Endothelial cell of umbilical vein (primary cell): ENCODE measurements around the gene FHOD3. TPM values are rescaled to one million over a fixed set of nuclear protein-coding genes. Genes with fewer than 3 reads are reported as not detected.

Experiments
- BruUV-seq: library from RNA; stranded (reverse); fragments of 400-500 nt; replicated peaks from 2 replicates; lab custom pipeline; 2021; lab: Mats Ljungman, UMichigan
- CTCF ChIA-PET: fragments of 300-600, 350-600 bp; sonication (Branson Sonifier 250); formaldehyde crosslinking; loops from one replicate; lab custom pipeline; 2021; ENCODE audit warnings: antibody characterized with exemption, inconsistent platforms; lab: Charles Lee
- POLR2A ChIA-PET: fragments of 300-600, 350-600 bp; sonication (Branson Sonifier 250); formaldehyde crosslinking; loops from one replicate; lab custom pipeline; 2021; ENCODE audit warnings: antibody characterized with exemption, inconsistent platforms; lab: Charles Lee
- DNase-seq: peaks from one replicate; pipeline ENCODE4 v3.0.0-alpha.2; 2011; ENCODE audit warnings: low read depth, low spot score
- FAIRE-seq: peaks from 2 replicates; lab custom pipeline; 2011; peaks lifted over from hg19 to GRCh38; lab: Jason Lieb, UNC
- H2AFZ ChIP-seq: 2 replicates; pipeline ENCODE4 v1.6.0; 2012; ENCODE audit warnings: low read depth, low read length, control low read depth, inconsistent platforms
- H3K27ac ChIP-seq: 2 replicates; pipeline ENCODE4 v1.5.1; 2011; ENCODE audit warnings: low read depth, mild to moderate bottlenecking, control low read depth, low read length, moderate library complexity; ENCODE audit not compliant: insufficient read depth
- H3K27me3 ChIP-seq, 2 experiments: 2 replicates each; pipeline versions ENCODE4 v1.6.0 to v1.6.1; 2011; ENCODE audit warnings: low read length in 2 of 2, mixed read lengths in 1 of 2; ENCODE audit not compliant: control insufficient read depth in 2 of 2, insufficient read depth in 2 of 2
- H3K36me3 ChIP-seq, 2 experiments: 2 replicates in 1 of 2; 3 replicates in 1 of 2; pipeline ENCODE4 v1.5.1; 2011; ENCODE audit warnings: low read length in 2 of 2, mild to moderate bottlenecking in 1 of 2, moderate library complexity in 1 of 2; ENCODE audit not compliant: control insufficient read depth in 2 of 2, insufficient read depth in 2 of 2; ENCODE audit errors: extremely low read depth in 1 of 2
- H3K4me1 ChIP-seq: 3 replicates; pipeline ENCODE4 v1.5.1; 2011; ENCODE audit warnings: mild to moderate bottlenecking, low read length; ENCODE audit not compliant: control insufficient read depth, insufficient read depth; ENCODE audit errors: extremely low read depth
- H3K4me2 ChIP-seq: 2 replicates; pipeline ENCODE4 v1.6.1; 2011; ENCODE audit warnings: low read length, control low read depth, mixed read lengths; ENCODE audit not compliant: insufficient read depth
- H3K4me3 ChIP-seq, 3 experiments: fragments of 200-600 bp in 1 of 3; sonication (generic), shearing (Covaris generic) in 1 of 3; replicated peaks in 1 of 3; 2 replicates each; pipeline ENCODE4 v1.5.1; 2011 to 2016; ENCODE audit warnings: control low read depth in 3 of 3, low read length in 3 of 3, mild to moderate bottlenecking in 2 of 3, inconsistent platforms in 1 of 3, low read depth in 1 of 3, moderate library complexity in 1 of 3; ENCODE audit not compliant: insufficient read depth in 1 of 3
- H3K79me2 ChIP-seq: 2 replicates; pipeline ENCODE4 v1.6.0; 2012; ENCODE audit warnings: low read length, inconsistent platforms; ENCODE audit not compliant: control insufficient read depth, insufficient read depth
- H3K9ac ChIP-seq: replicated peaks from 2 replicates; pipeline ENCODE3; 2011; ENCODE audit warnings: low read length, control low read depth; ENCODE audit not compliant: insufficient read depth; ENCODE audit errors: extremely low read depth
- H3K9me1 ChIP-seq: replicated peaks from 3 replicates; pipeline ENCODE4 v1.6.0; 2011; ENCODE audit warnings: mild to moderate bottlenecking, low read length; ENCODE audit not compliant: control insufficient read depth, insufficient read depth; ENCODE audit errors: extremely low read depth
- H3K9me3 ChIP-seq: replicated peaks from 2 replicates; pipeline ENCODE4 v1.5.1; 2012; ENCODE audit warnings: low read length, inconsistent platforms; ENCODE audit not compliant: control insufficient read depth, insufficient read depth
- H4K20me1 ChIP-seq: replicated peaks from 2 replicates; pipeline ENCODE3; 2011; ENCODE audit warnings: mild to moderate bottlenecking, low read length; ENCODE audit not compliant: control insufficient read depth, insufficient read depth; ENCODE audit errors: extremely low read depth
- CTCF ChIP-seq, 2 donors: IDR thresholded peaks; 1 replicate in 1 of 2; 2 replicates in 1 of 2; pipeline ENCODE4 v1.5.1; 2011; ENCODE audit warnings: low read length in 2 of 2, mild to moderate bottlenecking in 2 of 2, moderate library complexity in 2 of 2, control low read depth in 1 of 2, inconsistent platforms in 1 of 2, low read depth in 1 of 2; ENCODE audit not compliant: insufficient read depth in 1 of 2; ENCODE audit errors: extremely low read depth in 1 of 2
- EZH2 ChIP-seq: IDR thresholded peaks from 2 replicates; pipeline ENCODE4 v1.6.1; 2012; ENCODE audit warnings: borderline replicate concordance, low read depth, mild to moderate bottlenecking, moderate library complexity, low read length, inconsistent platforms; ENCODE audit not compliant: severe bottlenecking
- GATA2 ChIP-seq: IDR thresholded peaks from 2 replicates; pipeline ENCODE4 v1.7.0; 2011; ENCODE audit warnings: low read depth, mild to moderate bottlenecking, moderate library complexity, mixed read lengths, low read length; ENCODE audit not compliant: insufficient read length, insufficient read depth
- MAX ChIP-seq: IDR thresholded peaks from 2 replicates; pipeline ENCODE4 v1.6.1; 2011; ENCODE audit not compliant: insufficient read depth, insufficient read length
- POLR2AphosphoS5 ChIP-seq: IDR thresholded peaks from 2 replicates; pipeline ENCODE4 v1.6.1; 2012; ENCODE audit warnings: low read depth, mild to moderate bottlenecking, control low read depth, low read length, moderate library complexity; ENCODE audit not compliant: insufficient read depth
- dilution Hi-C: fragments of 300-500 bp; cut with MboI; formaldehyde crosslinking; loops from one replicate; pipeline ENCODE4 v1.15.0; 2019; ENCODE audit warnings: low sequenced_read_pairs; ENCODE audit not compliant: extremely low pct_ligation_motif_present
- intact Hi-C: fragments of 100-400 bp; cut with micrococcal nuclease; formaldehyde crosslinking; loops from one replicate; pipeline ENCODE4 v1.10.0; 2022
- polyA plus RNA-seq, 4 experiments: library from polyadenylated mRNA; depleted of rRNA in 3 of 4; stranded (reverse) in 3 of 4; unstranded in 1 of 4; fragments of >200 nt; gene quantifications; 2 replicates each; pipeline versions ENCODE4 v1.2.1 to v1.2.3, GENCODE V29; 2011 to 2012; ENCODE audit warnings: missing spikeins in 1 of 4
- total RNA-seq: library from RNA; stranded (reverse); gene quantifications from 2 replicates; pipeline ENCODE4 v1.2.3, GENCODE V29; 2021

FHOD3 gene
- total and polyA plus RNA-seq, 2 donors (not counting 3 experiments of a cell fraction or from before 2014, with no cell fraction given): 0.06 to 1.5 TPM

GRCh38 chr18:36627637-36628036 lies 330.1 kb downstream of the FHOD3 start:
- intact Hi-C loops: no loop called here
- no peak for FAIRE-seq
- Histone ChIP-seq H3K4me2 (no peak overlapping the region), H3K9ac (no peak overlapping the region), H3K79me2 (no peaks in the 10 kb centered on the region), H3K27me3 (no peaks in the 10 kb centered on the region), H4K20me1 (no peaks in the 10 kb centered on the region), H3K4me3 (no peak overlapping the region), H3K27ac (no peak overlapping the region), H2AFZ (no peak overlapping the region), H3K4me1 (no peaks in the 10 kb centered on the region), H3K36me3 (no peaks in the 10 kb centered on the region), H3K9me1 (no peaks in the 10 kb centered on the region), H3K9me3 (no peaks in the 10 kb centered on the region)
- BruUV-seq: no TSS peak
- ChIA-PET POLR2A (no interaction called here), CTCF (no interaction called here)
- no peak for DNase-seq
- TF ChIP-seq POLR2AphosphoS5 (no peak), CTCF (IDR thresholded peaks at IDR 0.05; ENCODE audit: extremely low read depth in 1 of 2, insufficient read depth in 1 of 2, low read depth in 1 of 2, low read length in 2 of 2) (no peak), GATA2 (no peak), EZH2 (no peak), MAX (no peak)
- dilution Hi-C loops: no loop called here
